ENCODE data around the gene RALGPS2.

The RALGPS2 gene

GRCh38 chr1:178869119-178869697 lies 144.2 kb downstream of the RALGPS2 start:
- DNase-seq: no peak

DNA sequence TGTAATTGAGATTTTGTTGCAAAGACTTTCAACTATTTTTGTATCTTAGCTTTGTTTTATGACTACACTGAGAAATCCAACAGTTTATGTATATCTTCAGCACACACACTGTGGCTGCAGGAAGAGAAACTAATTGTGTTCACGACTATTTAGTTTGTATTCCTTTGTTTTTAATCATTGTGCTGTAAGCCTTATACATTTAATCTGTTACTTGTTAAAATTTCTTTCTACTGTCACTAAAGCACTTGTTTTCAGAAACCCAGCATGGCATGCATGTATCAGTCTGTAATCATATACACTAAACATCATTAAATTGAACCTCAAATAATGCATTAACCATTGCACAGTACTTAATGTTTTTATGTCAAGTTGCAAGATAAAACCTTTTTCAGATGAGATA lies 145.2 kb downstream of the RALGPS2 start:
- no peak for DNase-seq

DNA sequence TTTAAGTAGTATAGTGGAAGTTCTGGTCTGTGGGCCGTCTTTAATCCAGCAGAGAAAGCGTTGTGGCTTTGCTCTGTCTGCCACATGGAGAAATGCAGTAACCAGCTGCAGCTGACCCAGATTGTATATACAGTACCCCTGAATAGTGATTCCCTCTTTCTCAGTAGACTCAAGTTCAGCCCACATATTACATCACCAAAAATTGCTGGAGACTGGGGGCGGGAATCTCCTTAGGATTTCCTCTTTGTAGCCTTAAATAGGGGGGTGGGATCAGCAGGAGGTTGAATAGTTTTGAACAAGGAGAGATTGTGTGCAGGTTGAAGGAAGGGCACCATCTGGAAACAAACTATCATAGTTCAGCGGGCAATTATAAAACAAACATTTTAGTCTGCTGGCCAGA lies 145.9 kb downstream of the RALGPS2 start, which contains the start of gene ANGPTL1:
ANGPTL1 (minus strand) TSS at position 134 of the 400 bp plus-strand sequence. CDS start 5,301 bp downstream, outside the sequence.
- DNase-seq: no peak

DNA sequence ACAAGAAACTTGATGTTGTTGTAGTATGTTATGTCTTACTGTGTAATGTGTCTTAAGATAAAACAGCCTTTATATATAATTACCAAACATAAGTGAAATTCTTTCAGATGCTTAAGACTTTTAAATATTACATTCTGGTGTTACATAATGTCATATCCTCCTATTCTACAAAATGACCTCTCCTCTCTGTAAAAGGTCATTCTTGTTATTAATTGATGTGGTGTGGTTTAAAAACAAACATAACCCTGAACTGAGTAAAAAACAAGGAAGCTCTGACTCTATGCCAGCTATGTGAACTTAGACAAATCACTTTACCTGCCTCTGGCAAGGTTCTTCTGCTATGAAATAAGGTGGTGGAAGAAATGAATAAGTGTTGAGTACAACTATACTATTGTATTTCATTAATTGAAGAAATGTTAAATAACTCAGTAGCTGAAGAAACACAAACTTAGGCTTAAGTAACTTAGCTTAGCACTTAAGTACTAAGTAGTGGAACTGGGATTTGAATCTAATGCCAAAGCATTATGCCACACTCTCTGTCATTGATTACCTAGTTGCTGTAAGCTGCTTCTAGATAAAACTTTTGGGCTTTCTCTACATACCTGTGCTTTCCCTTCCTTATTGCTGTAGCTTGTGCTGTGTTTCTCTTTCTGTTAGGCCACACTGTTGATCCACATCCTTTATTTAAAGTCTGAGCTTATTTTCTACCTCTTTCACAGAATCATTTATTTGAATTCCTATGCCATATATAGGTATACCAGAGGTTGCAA lies 146.7 kb downstream of the RALGPS2 start:
- DNase-seq: no peak

DNA sequence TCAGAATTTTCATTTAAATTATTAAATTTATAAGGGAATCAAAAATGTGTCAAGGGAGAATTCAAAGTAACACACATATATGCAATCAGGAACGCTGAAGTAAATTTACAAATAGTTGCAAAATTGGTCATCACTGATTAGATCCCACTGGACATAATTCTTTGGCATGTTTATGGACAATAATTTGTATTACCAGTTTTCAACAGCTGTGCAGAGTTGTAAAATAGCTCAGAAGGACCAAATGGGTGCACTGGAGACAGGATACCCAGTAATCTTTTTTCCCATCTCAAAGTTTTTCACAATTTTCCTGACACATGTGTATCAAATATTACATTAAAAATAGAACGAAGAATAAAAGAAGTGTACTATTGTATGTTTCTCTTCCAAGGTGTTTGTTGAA lies 149.9 kb downstream of the RALGPS2 start:
- no peak for DNase-seq

DNA sequence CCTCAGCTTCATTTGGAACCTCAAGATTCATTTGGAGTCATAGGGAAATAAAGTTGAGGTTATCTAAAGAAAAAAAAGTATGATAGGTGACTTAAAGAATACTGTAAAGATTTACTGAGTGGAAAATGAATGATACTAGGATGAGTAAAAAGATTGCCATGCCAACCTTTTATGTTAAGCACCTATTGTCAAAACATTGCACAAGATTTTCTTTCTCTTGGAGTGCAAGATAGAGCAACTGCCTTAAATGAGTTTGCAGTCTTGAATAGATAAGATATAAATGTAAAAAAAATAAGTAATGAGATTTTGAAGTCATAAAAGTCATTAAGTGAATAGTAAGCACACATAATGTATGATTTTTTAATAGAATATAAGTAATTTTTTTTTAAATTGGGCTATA lies 150.9 kb downstream of the RALGPS2 start:
- no peak for DNase-seq

DNA sequence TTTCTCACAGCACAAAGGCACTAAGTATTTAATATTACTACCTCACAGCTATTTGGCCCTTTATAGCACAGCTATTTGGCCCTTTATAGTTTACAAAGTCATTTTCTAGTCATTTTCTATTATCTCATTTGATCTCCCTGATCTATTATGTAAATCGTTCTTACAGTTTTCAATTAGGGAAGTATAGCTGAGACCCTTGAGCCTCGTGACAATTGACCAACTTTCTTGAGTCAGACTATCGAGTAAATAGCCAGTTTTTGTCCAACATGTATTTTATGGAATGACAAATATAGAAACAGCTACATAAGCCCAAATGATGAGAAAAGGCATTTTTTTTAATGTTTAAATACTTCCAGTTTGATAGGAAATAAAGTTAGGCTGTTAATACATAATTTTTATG lies 152.9 kb downstream of the RALGPS2 start:
- DNase-seq: no peak

GRCh38 chr1:178881950-178882349 lies 156.9 kb downstream of the RALGPS2 start:
- DNase-seq: no peak

- DNase-seq: no peak
These were observed 160.8 kb downstream of the RALGPS2 start for GRCh38 chr1:178885869-178886268.

DNA sequence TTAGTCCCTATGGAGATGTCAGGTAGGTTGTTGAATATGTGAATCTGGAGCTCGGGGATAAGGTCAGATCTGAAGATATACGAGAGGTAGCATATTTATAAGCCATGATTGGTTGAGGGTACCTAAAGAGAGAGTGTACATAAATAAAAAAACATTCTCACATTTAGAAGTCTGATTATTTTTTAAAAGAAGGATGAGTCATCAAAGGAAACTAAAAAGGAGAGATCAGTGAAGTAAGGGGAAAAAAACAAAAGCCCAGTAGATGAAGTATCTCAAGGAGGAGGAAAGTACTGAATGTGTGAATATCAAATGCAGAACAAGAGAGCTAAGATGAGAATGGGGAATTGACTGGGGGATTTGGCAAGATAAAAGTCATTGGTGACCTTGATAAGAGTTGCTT lies 161.5 kb downstream of the RALGPS2 start:
- no peak for DNase-seq

GRCh38 chr1:178895928-178896327 lies 170.9 kb downstream of the RALGPS2 start:
- DNase-seq: no peak

DNA sequence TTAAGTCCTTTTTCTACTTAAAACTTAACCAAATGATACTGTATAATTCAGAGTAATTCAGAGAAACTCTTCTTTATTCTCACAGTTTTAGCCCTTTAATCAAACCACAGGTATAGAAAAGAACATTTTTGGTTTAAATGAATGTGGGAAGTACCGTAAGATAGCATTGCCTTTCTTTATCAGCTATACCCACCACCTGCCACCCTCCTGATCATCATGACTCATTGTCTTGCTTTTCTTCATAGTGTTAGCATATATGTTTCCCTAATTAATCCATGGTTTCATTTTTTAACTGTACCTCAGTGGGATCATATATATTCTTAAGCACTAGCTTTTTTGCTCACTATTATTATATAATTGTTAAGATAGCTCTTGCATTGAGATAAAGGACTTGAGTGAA lies 173.4 kb downstream of the RALGPS2 start:
- DNase-seq: no peak

- DNase-seq: no peak
These were observed 174.4 kb downstream of the RALGPS2 start for GRCh38 chr1:178899402-178899801.

DNA sequence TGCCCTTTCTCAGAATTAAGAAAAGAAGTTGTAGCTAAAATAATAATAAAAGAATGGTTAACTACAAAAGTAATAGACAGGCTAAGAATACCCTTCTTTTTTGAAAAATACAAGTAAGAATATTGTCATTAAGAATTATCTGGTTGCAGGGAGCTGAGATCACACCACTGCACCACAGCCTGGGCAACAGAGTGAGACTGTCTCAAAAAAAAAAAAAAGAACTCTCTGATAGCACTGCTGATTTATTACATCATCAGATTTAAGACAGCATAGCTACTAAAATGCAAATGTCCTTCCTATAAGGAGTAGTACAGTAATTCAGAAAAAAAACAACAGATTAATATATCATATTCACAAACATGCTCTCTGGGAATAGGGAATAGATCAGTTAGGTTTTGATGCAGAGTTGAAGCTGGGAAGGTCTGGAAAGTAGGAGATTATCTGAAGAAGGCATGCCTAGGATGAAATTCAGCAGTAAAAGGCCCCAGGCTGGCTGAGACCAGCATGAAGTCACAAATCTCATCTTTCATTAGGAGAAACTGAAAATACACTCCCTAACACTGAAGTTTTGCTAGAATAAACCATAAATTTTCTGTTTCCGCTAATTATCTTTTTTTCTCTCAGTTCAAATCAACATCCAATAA lies 176.6 kb downstream of the RALGPS2 start:
- DNase-seq: no peak

GRCh38 chr1:178908358-178908757 lies 183.3 kb downstream of the RALGPS2 start:
- DNase-seq: no peak

DNA sequence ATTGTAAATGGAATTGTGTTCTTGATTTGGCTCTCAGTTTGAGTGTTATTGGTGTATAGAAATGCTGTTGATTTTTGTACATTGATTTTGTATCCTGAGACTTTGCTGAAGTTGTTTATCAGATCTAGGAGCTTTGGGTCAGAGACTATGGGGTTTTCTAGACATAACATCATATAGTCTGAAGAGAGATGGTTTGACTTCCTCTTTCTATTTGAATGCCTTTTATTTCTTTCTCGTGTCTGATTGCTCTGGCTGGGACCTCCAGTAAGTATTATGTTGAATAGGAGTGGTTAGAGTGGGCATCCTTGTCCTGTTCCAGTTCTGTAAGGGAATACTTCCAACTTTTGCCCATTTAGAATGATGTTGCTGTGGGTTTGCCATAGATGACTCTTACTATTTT lies 185.0 kb downstream of the RALGPS2 start:
- no peak for DNase-seq

DNA sequence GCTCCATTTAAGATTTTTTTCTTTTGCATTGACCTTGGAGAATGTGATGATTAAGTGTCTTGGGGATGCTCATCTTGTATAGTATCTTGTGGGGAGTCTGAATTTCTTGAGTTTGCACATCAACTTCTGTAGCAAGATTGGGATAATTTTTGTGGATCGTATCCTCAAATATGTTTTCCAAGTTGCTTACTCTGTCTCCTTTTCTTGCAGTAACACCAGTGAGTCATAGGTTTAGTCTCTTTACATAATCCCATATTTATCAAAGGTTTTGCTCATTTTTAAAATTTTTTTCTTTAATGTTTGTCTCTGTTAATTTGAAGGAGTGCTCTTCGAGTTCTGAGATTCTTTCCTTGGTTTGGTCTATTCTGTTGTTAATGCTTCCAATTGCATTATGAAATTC lies 187.6 kb downstream of the RALGPS2 start:
- no peak for DNase-seq

DNA sequence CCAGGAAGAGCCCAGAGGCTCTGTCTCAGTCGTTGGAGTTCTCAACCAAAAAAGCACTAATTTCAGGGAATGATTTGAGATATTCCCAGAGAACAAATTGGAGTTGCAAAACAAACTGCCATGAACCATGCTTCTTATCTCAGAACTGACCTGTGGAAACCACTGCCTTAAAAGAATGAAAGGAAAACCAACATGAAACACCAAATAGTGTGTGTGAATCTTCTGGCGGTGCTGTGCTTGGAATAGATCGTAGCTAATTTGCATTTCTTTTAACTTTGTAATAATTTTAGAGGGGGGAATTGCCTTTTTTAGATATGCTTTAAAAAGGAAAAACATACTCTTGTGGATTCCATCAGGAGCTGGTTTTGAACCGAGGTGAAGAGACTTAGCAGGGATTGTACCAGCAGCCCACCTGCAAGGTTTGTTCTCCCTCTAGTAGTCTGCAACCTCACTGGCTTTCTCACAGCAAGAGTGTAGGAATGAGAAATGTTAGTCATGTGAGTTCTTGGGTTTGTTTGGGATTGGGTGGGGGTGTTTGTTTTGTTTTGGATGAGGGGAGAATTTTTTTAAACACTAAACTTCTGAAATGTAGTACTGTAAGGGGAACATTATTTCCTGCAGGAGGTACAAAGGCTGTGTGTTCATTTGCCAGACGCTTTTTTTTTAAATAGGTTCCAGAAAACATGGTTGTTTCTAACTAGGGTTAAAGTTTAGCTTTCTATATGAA lies 191.6 kb downstream of the RALGPS2 start:
- DNase-seq: no peak

DNA sequence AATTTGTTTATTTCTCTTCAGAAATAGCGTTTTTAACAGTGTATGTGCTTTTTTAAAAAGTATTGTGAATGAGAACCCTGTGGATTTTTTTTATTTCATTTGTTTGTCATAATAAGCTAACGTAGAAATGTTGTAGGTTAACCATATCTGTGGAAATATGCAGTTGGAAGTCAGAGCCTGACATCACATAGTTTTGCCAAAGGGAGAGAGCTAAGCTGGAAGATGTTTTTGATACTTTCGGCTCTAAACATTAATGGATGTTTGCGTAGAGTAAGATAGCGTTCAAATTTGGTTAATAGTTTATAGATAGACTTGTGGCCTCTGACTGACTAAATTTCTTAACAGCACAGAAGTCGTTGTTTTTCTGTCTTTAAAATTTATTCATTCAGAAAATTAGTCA lies 193.3 kb downstream of the RALGPS2 start:
- no peak for DNase-seq

- DNase-seq: no peak
These were observed 193.9 kb downstream of the RALGPS2 start for GRCh38 chr1:178918955-178919354.

DNA sequence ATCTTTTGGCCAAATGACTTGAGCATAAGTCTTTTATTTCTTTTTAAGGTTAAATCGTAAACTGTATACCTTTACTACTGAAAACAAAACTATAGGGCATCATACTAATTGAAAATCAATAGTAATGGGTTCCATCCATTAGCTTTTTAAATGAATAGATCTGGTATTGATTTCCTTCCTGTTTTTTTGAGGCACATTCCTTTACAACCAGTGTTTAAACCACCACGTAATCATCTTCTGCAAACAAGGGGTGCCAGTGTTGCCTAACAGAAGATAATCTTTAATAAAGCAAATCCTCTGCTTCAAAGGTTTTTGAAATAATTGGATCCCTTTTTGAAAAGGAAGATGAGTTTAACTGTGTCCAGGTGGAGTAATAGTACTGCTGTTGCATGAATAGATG lies 194.5 kb downstream of the RALGPS2 start:
- no peak for DNase-seq

DNA sequence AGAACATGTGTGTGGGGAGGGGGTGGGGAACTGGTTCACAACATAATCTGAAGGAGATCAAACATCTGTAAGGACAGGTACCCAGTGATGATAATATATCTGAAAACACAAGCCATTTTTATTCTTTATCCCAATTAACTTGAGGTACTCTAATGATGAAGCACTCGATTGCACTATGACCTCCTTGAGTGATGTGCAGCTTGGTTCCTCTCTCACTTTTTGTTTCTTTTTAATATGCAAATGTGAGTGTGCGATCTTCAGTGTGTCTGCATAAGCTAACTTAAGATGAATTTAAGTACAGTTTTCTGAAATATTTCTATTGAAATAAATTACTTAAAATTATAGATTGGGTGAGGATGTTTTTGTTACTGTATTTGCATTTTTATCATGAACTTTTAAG lies 196.5 kb downstream of the RALGPS2 start:
- no peak for DNase-seq

DNA sequence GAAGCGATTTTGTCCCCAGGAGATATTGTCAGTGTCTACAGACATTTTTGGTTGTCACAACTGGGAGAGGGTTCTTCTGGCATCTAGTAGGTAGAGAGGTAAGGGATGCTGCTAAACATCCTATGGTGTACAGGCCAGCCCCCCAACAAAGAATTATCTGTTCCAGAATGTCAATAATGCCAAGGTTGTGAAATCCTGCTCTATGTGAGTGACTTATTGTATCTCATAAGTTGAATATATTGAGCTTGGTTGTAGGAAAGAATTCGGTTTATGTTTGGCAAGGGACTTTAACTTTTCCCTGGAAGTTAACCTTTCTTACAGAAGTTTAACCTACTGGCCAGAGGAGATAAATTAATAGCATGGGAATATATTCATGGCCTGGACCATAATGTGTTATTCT lies 198.5 kb downstream of the RALGPS2 start:
- DNase-seq: no peak

DNA sequence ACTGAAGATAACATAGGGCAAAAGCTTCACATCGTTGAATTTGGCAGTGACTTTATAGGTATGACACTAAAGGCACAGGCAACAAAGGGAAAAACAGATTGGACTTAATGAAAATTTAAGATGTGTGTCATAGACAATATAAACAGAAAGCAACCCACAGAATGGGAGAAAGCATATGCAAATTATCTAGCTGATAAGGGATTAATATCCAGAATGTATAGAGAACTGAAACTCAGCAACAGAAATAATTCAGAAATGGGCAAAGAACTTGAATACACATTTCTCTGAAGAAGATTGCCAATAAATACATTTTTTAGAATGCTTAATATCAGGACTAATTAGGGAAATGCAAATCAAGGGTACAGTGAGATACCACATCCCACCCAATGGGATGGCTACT lies 201.0 kb downstream of the RALGPS2 start:
- DNase-seq: no peak
